ENCODE measurements around the gene PCMT1. TPM values are rescaled to one million over a fixed set of nuclear protein-coding genes. Genes with fewer than 3 reads are reported as not detected.

PCMT1 gene
- total RNA-seq, 2 experiments from 2014 or later, result 92.6 to 98.0 TPM

GRCh38 chr6:149859368-149859767 is 109.8 kb downstream of the PCMT1 start:
- intact Hi-C loops (cut with micrococcal nuclease), result no loop called here
- DNase-seq, result no peak
- H3K27me3 Mint-ChIP-seq, result peaks cover 2% of the 10 kb centered on the region
- ChIA-PET POLR2A (no interaction called here), CTCF (no interaction called here)
- no peaks in the 10 kb centered on the region for H3K36me3 Mint-ChIP-seq
- H3K9me3 Mint-ChIP-seq, result no peaks in the 10 kb centered on the region
- peaks cover 14% of the 10 kb centered on the region for H3K4me1 Mint-ChIP-seq (ENCODE audit: low read depth)
- no peak overlapping the region for H3K4me3 Mint-ChIP-seq
- no peak overlapping the region for H3K27ac Mint-ChIP-seq

- CTCF ChIA-PET, result no interaction called here
- Mint-ChIP-seq H3K4me1 (ENCODE audit: low read depth) (peaks cover 19% of the 10 kb centered on the region), H3K4me3 (no peak overlapping the region), H3K9me3 (no peaks in the 10 kb centered on the region), H3K36me3 (no peaks in the 10 kb centered on the region), H3K27ac (no peak overlapping the region), H3K27me3 (peaks cover 2% of the 10 kb centered on the region)
- DNase-seq, result no peak
- POLR2A ChIA-PET, result no interaction called here
- intact Hi-C loops (cut with micrococcal nuclease), result loop anchor here (5.0 to 10.0 kb wide), 3 partner anchors 115 to 313 kb away; partner anchors contain the start of genes NUP43, PCMT1 and PPIL4
Observed at GRCh38 chr6:149859938-149860337, 110.4 kb downstream of the PCMT1 start.

GRCh38 chr6:149860513-149860833 is 110.9 kb downstream of the PCMT1 start:
- no peak overlapping the region for H3K4me3 Mint-ChIP-seq
- H3K4me1 Mint-ChIP-seq (ENCODE audit: low read depth), result peaks cover 19% of the 10 kb centered on the region
- H3K27ac Mint-ChIP-seq, result no peak overlapping the region
- no peaks in the 10 kb centered on the region for H3K9me3 Mint-ChIP-seq
- intact Hi-C loops (cut with micrococcal nuclease), result loop anchor here (5.0 to 10.0 kb wide), 3 partner anchors 116 to 313 kb away; partner anchors contain the start of genes NUP43, PCMT1 and PPIL4
- no peaks in the 10 kb centered on the region for H3K36me3 Mint-ChIP-seq
- CTCF ChIA-PET, result no interaction called here
- POLR2A ChIA-PET, result no interaction called here
- peaks cover 2% of the 10 kb centered on the region for H3K27me3 Mint-ChIP-seq
- no peak for DNase-seq

Other genes starting within 250 kb of the PCMT1 start
- gene PPIL4, start 203.7 kb upstream of the PCMT1 start, total RNA-seq, result 10 to 100 TPM; 21.5 to 23.6 TPM
- 10 to 100 TPM; 15.6 to 16.0 TPM for gene GINM1, start 183.4 kb upstream of the PCMT1 start, total RNA-seq
- 10 to 100 TPM; 22.3 to 22.8 TPM for gene KATNA1, start 101.0 kb upstream of the PCMT1 start, total RNA-seq
- 10 to 100 TPM; 19.1 to 20.1 TPM for gene LATS1, start 31.6 kb upstream of the PCMT1 start, total RNA-seq
- gene NUP43, start 3.2 kb upstream of the PCMT1 start, total RNA-seq, result 10 to 100 TPM; 64.3 to 69.8 TPM
- gene LRP11, start 114.6 kb downstream of the PCMT1 start, total RNA-seq, result 1 to 10 TPM; 6.7 to 7.2 TPM
- not detected for gene RAET1E, start 148.4 kb downstream of the PCMT1 start, total RNA-seq
- not detected for gene RAET1G, start 173.4 kb downstream of the PCMT1 start, total RNA-seq
- gene ULBP2, start 192.3 kb downstream of the PCMT1 start, total RNA-seq, result 1 to 10 TPM in 1 of 2 experiments, under 1 TPM in 1; 0.90 to 1.2 TPM
- gene ULBP1, start 214.2 kb downstream of the PCMT1 start, total RNA-seq, result 1 to 10 TPM; 1.8 to 2.2 TPM

All from activated CD4-positive, alpha-beta memory T cell treated with anti-CD3 and anti-CD28 coated beads for 36 hours (primary cell).